NCI-H2171 (cell line): ENCODE results near the gene SPANXN3.
"Not testable (repeated sequence)": the region's sequence is repeated elsewhere in the genome, so short reads cannot be mapped to it uniquely, and the experiment has no call there.

Source experiments
- DNase-seq: peaks from one replicate; lab custom pipeline; 2025; lab: John Stamatoyannopoulos, UW

The SPANXN3 gene, protein sequence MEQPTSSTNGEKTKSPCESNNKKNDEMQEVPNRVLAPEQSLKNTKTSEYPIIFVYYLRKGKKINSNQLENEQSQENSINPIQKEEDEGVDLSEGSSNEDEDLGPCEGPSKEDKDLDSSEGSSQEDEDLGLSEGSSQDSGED

GRCh38 chrX:143517375-143517774 is at the start of gene SPANXN3:
TSS of gene SPANXN3 (minus strand) at chrX:143517475. CDS start at chrX:143517391, 84 bp downstream.
- not testable (repeated sequence) for DNase-seq

- no peak for DNase-seq
Observed at GRCh38 chrX:143536176-143536575, 18.9 kb upstream of the SPANXN3 start.

- DNase-seq = not testable (repeated sequence)
Observed at GRCh38 chrX:143502196-143502595, 15.1 kb downstream of the SPANXN3 start.

DNA sequence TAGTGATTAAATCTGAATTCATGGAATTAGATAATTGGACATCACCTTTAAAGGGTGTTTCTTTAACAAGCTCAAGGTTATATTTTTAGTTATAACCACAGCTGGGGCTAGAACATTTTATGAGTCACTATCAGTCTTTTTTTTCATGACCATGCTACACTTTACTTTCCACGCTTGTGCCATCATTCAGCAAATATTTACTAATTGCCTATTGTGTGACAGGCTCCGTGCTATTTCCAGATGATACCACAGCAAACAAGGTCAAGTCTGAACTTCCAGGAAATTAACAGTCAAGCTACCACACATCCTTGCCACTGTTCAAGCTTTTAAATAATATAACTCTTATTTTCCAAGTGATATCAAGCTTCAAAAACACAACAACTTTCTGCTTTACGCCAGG is 16.5 kb downstream of the SPANXN3 start:
- DNase-seq = no peak

DNA sequence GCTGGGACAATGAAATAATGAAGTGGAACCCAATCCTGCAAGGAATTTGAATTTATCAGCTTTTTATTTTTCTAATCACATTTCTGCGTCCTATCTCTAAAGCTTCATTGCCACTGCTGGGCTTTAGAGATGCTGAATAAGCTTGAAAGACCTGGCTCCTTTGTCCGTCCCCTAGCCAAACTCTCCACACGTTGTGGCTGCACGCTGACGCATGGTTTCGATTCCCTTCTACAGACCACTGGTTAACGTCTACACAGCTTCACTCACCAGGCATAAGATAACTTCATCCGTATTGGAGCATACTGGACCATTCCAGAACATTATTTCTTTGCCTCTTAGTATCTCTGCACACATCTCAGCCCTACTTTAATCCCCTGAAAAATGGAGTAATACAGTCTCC is 31.2 kb downstream of the SPANXN3 start:
- DNase-seq = no peak

GRCh38 chrX:143476751-143477150 is 40.5 kb downstream of the SPANXN3 start:
- DNase-seq = no peak

GRCh38 chrX:143472347-143472938 is 44.8 kb downstream of the SPANXN3 start:
- DNase-seq = no peak

DNA sequence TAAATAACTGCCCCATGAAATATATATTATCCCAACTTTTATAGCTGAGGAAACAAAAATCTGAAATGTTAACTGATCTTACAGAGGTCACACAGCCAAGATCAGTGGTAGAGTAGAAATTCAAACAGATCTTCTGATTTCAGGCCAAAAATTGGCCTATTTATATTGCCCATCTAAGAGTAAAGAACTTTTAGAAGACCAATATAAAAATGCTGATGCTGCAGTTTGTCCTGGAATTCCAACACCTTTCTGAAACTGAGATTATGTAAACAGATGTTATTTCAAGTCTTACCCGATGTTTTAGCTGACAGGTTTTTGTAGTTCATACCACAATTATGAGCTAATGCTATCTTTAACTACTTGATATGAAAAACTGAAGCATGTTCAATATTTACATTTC is 51.1 kb downstream of the SPANXN3 start:
- no peak for DNase-seq

GRCh38 chrX:143462696-143463095 is 54.6 kb downstream of the SPANXN3 start:
- DNase-seq = no peak

GRCh38 chrX:143461606-143462005 is 55.7 kb downstream of the SPANXN3 start:
- DNase-seq = no peak
